WI38 (cell line): ENCODE data around the gene GAB2.

Experiments used
- H3K4me3 ChIP-seq: 2 replicates; pipeline ENCODE4 v1.5.1; 2011; ENCODE audit warnings: low read depth, mild to moderate bottlenecking, control low read depth, low read length
- TF ChIP-seq, protein P1 (sequence below): IDR thresholded peaks from 2 replicates; pipeline ENCODE4 v1.5.1; 2012; ENCODE audit warnings: low read depth, mild to moderate bottlenecking, control low read depth, low read length

The GAB2 gene

DNA sequence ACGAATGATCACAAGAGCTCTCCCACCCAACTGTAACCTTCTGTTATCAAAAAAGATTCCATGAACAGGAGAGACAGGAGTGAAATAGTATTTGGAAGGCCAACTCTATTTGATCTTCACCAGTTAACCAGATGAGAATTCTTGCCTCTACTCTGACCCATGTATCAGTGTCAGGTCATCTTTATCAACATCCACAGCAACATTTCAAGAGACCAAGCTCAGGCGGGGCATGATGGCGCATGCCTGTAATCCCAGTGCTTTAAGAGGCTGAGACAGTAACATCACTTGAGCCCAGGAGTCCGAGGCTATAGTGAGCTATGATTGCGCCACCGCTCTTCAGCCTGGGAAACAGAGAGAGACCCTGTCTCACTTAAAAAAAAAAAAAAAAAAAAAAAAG, 62.3 kb downstream of the GAB2 start:
- TF ChIP-seq, protein P1, sequence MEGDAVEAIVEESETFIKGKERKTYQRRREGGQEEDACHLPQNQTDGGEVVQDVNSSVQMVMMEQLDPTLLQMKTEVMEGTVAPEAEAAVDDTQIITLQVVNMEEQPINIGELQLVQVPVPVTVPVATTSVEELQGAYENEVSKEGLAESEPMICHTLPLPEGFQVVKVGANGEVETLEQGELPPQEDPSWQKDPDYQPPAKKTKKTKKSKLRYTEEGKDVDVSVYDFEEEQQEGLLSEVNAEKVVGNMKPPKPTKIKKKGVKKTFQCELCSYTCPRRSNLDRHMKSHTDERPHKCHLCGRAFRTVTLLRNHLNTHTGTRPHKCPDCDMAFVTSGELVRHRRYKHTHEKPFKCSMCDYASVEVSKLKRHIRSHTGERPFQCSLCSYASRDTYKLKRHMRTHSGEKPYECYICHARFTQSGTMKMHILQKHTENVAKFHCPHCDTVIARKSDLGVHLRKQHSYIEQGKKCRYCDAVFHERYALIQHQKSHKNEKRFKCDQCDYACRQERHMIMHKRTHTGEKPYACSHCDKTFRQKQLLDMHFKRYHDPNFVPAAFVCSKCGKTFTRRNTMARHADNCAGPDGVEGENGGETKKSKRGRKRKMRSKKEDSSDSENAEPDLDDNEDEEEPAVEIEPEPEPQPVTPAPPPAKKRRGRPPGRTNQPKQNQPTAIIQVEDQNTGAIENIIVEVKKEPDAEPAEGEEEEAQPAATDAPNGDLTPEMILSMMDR, result no peak

DNA sequence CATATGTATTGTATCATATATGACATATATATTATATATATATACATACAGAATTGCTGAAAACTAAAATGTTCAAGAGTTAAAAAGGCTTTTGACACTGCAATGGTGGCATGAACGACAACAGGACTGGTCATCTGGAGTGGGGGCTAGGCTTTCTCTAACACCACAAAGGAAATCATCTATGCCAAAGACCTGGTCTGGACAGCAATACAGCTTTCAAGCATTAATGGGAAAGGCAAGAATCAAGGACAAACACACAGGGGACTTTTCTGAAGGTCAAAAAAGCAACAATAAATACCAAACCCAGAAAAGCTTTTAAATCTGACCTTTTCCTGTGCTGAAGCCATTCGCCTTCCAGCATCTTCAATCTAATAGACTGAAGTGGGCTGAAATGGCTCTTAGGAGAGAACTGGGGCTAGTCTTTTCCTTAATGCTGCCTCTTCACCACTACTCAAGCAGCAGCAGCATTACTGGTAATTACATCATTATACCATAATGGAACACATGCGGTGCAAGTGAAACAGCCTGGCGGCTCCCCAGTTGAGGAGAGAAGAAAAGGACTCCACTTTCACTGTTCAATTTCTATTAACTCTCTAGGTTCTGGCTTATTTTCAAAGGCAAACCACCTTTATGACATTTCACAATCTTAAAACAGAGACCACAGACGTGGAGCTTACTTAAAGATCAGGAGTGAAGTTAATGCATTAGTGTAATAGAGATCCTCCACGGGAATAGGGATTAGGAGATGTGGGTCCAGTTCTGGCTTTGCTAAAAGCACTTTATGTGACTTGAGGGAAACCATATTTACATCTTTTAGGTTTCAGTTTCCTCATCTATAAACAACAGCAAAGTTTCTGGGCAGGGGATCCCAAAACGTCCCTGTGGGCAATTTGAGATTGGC, 63.0 kb downstream of the GAB2 start:
- no peak overlapping the region for H3K4me3 ChIP-seq

More for the DNA sequence above, 62.3 kb downstream of the GAB2 start:
- no peak overlapping the region for H3K4me3 ChIP-seq

DNA sequence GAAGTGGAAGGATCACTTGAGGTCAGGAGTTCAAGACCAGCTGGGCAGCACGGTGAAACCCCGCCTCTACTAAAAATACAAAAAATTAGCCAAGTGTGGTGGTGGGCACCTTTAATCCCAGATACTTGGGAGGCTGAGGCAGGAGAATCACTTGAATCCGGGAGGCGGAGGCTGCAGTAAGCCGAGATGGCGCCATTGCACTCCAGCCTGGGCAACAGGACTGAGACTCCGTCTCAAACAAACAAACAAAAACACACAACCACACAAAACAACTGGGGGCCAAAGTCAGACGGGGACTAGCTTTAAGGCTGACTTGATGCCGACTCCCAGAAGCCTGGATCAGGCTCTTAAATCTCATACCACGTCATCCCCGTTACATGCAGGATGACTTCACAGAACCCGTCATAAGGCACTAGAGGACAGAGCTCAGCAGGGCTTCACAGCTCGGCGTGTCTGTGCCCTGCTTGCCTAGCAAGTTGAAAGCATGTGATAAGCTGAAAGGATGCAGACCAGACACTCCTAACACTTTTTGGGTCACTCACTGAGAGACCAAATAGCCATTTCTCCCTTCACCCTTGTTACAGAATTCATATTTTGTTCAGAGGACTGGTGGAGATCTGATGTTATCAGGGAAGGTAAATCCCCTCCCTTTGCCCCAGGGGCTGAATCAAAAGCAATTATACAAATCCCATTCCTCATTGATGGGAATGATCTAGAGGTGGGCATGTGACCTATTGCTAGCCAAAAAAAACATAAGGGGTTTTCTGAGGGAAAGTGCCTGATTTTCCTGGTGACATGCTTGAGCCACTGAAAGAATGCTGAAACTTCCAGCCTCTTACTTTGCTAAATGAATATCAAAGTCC, 65.4 kb downstream of the GAB2 start:
- no peak overlapping the region for H3K4me3 ChIP-seq
- TF ChIP-seq, protein P1, result no peak

More for the DNA sequence above, 63.0 kb downstream of the GAB2 start:
- TF ChIP-seq, protein P1, result no peak

DNA sequence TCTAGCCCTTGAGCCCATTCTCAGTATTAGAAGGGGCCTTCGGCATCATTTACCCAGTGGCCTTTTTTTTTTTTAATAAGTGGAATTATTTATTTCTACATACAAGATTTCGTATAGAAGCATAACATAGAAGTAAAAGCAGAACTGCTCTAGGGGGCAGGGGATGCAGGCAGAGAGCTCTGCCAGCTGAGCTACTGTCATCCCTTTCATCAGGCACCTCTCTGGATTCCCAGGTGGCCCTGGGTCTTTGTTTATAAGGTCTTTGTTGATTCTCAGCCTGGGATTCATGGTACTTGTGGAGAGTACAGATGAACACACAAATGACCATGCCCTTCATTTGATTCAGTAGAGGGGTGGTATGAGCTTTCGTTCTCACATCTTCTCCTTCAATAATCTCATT, 66.4 kb downstream of the GAB2 start:
- TF ChIP-seq, protein P1, result no peak
- H3K4me3 ChIP-seq, result peak overlapping the region; percentile 40

DNA sequence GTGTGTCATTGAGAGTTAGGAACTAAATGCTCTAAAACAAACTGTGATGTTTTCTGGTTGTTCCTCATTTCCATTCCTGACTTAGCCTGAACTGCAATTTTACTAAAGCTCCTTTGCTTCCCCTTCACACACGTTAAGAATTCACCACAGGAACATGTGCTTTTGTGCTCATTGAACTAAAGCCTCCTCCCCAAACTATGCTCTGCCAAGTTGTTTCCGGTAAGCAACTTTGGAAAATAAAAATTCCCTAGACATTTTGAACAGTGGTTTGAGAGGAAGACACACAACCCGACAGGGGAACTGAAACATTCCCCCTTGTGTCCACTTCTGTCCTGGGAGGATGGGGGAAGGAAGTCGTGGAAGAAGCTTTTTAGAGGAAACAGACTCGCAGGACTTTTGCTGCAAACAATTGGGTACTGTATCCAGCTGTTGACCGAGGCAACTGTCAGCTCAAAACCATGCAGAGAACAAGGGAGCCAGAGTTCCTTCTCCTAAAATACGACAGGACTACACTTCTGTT, 66.9 kb downstream of the GAB2 start:
- peak overlapping the region; percentile 40 for H3K4me3 ChIP-seq
- TF ChIP-seq, protein P1, result no peak

DNA sequence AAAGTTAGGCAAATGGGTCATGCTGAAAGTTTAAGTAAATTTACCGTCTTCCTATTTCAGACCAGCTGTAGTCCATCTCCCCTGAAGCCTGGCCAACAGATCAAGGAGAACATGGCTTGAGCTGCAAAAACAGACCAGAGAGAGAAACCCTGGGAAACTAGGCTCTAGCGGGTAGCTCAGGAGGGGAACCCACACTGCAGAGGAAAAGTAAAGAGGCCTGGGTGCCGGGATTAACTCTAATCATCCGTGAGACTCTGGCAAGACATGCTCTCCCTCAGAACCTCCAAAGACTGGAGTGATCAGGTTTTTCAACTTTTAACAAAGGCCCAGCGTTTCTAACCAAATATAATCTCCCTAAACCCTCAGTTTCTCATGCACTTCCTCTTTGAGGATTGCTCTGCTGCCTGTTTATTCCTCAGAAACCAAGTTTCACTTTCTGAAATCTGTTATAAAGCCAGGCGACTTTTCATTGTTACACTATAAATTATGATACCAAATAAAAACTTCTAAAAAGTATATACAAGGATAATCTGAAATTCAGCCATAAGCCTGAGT, 67.5 kb downstream of the GAB2 start:
- TF ChIP-seq, protein P1, result no peak
- H3K4me3 ChIP-seq, result peak overlapping the region; percentile 40
